ENCODE measurements around the gene PDK1. TPM values are rescaled to one million over a fixed set of nuclear protein-coding genes. Genes with fewer than 3 reads are reported as not detected.

PDK1 gene
- total and polyA plus RNA-seq, 12 donors: 4.2 to 106 (median 48.4) TPM

GRCh38 chr2:172560721-172561120 lies 4.8 kb downstream of the PDK1 start:
- 85 to 95% methylated on average over 2 of the region's 2 CpGs for WGBS, 2 donors
- H3K36me3 ChIP-seq: peaks cover 0 to 72% (median 6%) of the 10 kb centered on the region in 9 donors

GRCh38 chr2:172561270-172561669 lies 5.4 kb downstream of the PDK1 start:
- Histone ChIP-seq H3K4me1 (peaks cover 0 to 29% (median 19%) of the 10 kb centered on the region in 9 donors), H3K27ac (no peak overlapping the region), H3K27me3 (no peaks in the 10 kb centered on the region), H3K9me3 (no peaks in the 10 kb centered on the region), H3K4me3 (no peak overlapping the region), H3K36me3 (peaks cover 0 to 77% (median 6%) of the 10 kb centered on the region in 9 donors)
- intact Hi-C loops (cut with DNase I): no loop called here
- peak in 2 of 8 donors; percentile 54 to 67 for ATAC-seq
- TF ChIP-seq CTCF (IDR thresholded peaks at IDR 0.05): no peak
- 35 to 50% methylated on average over 4 of the region's 4 CpGs for WGBS, 2 donors
- DNase-seq: no peak

More at GRCh38 chr2:172560721-172561120, 4.8 kb downstream of the PDK1 start:
- no peaks in the 10 kb centered on the region for H3K9me3 ChIP-seq
- no peak for TF ChIP-seq CTCF (IDR thresholded peaks at IDR 0.05)
- intact Hi-C loops (cut with DNase I): no loop called here
- no peak for ATAC-seq
- H3K4me3 ChIP-seq: no peak overlapping the region
- H3K4me1 ChIP-seq: peaks cover 0 to 29% (median 19%) of the 10 kb centered on the region in 9 donors
- H3K27me3 ChIP-seq: no peaks in the 10 kb centered on the region
- H3K27ac ChIP-seq: no peak overlapping the region
- DNase-seq: no peak

- no peaks in the 10 kb centered on the region for H3K27me3 ChIP-seq
- DNase-seq (no peak), ATAC-seq (no peak)
- peaks cover 0 to 20% (median 10%) of the 10 kb centered on the region in 9 donors for H3K4me1 ChIP-seq
- H3K36me3 ChIP-seq: peaks cover 0 to 88% (median 6%) of the 10 kb centered on the region in 9 donors
- TF ChIP-seq CTCF (IDR thresholded peaks at IDR 0.05): no peak
- H3K27ac ChIP-seq: no peak overlapping the region
- no peak overlapping the region for H3K4me3 ChIP-seq
- intact Hi-C loops (cut with DNase I): no loop called here
- 89 to 91% methylated on average over 1 of the region's 1 CpG for WGBS, 2 donors
- no peaks in the 10 kb centered on the region for H3K9me3 ChIP-seq
These were observed 6.4 kb downstream of the PDK1 start for GRCh38 chr2:172562298-172562697.

- intact Hi-C loops (cut with DNase I): no loop called here
- 79 to 83% methylated on average over 5 of the region's 5 CpGs for WGBS, 2 donors
- no peaks in the 10 kb centered on the region for H3K9me3 ChIP-seq
- no peak overlapping the region for H3K27ac ChIP-seq
- peaks cover 0 to 98% (median 6%) of the 10 kb centered on the region in 9 donors for H3K36me3 ChIP-seq
- no peak for TF ChIP-seq CTCF (IDR thresholded peaks at IDR 0.05)
- ATAC-seq: no peak
- H3K4me3 ChIP-seq: no peak overlapping the region
- no peak for DNase-seq
- peaks cover 0 to 11% (median 9%) of the 10 kb centered on the region in 9 donors for H3K4me1 ChIP-seq
- H3K27me3 ChIP-seq: no peaks in the 10 kb centered on the region
These were observed 8.5 kb downstream of the PDK1 start for GRCh38 chr2:172564376-172564775.

Data from heart right ventricle (tissue), 16 donors.